Stimulated activated CD4-positive, alpha-beta T cell treated with anti-CD3 and anti-CD28 coated beads, Interleukin-15, amount 100 ng/mL, for 1 hour (primary cell): ENCODE results near the gene SMIM10L2A.
"Not testable (repeated sequence)": the region's sequence is repeated elsewhere in the genome, so short reads cannot be mapped to it uniquely, and the experiment has no call there.

Experiments
- DNase-seq, 2 donors: peaks; one replicate each; pipeline ENCODE4 v3.0.0-alpha.2; 2020; ENCODE audit warnings: low read depth in 1 of 2, low spot score in 1 of 2

Gene SMIM10L2A

GRCh38 chrX:135422810-135423168 is 1.0 kb downstream of the SMIM10L2A start:
- not testable (repeated sequence) for DNase-seq

GRCh38 chrX:135423173-135423864 is 1.6 kb downstream of the SMIM10L2A start:
- DNase-seq = not testable (repeated sequence)

- DNase-seq = no peak
Observed at GRCh38 chrX:135424469-135424868, 2.7 kb downstream of the SMIM10L2A start.

GRCh38 chrX:135425026-135425965 is 3.6 kb downstream of the SMIM10L2A start:
- DNase-seq = no peak

GRCh38 chrX:135429429-135429828 is 7.7 kb downstream of the SMIM10L2A start:
- no peak for DNase-seq

GRCh38 chrX:135431886-135432285 is 10.1 kb downstream of the SMIM10L2A start:
- no peak for DNase-seq

GRCh38 chrX:135432453-135432852 is 10.7 kb downstream of the SMIM10L2A start:
- no peak for DNase-seq

GRCh38 chrX:135432881-135433521 is 11.3 kb downstream of the SMIM10L2A start:
- no peak for DNase-seq

- DNase-seq = no peak
Observed at GRCh38 chrX:135433531-135434257, 11.9 kb downstream of the SMIM10L2A start.

GRCh38 chrX:135434258-135435138 is 12.8 kb downstream of the SMIM10L2A start:
- no peak for DNase-seq

- DNase-seq = no peak
Observed at GRCh38 chrX:135435139-135435922, 13.6 kb downstream of the SMIM10L2A start.

- DNase-seq = no peak
Observed at GRCh38 chrX:135435933-135436332, 14.2 kb downstream of the SMIM10L2A start.

- no peak for DNase-seq
Observed at GRCh38 chrX:135436456-135436855, 14.7 kb downstream of the SMIM10L2A start.

GRCh38 chrX:135436966-135437866 is 15.5 kb downstream of the SMIM10L2A start:
- DNase-seq = no peak

- no peak for DNase-seq
Observed at GRCh38 chrX:135437867-135438733, 16.4 kb downstream of the SMIM10L2A start.

GRCh38 chrX:135438734-135439043 is 16.9 kb downstream of the SMIM10L2A start:
- DNase-seq = no peak
